ENCODE measurements around the gene DNM2.

DNM2 gene

DNA sequence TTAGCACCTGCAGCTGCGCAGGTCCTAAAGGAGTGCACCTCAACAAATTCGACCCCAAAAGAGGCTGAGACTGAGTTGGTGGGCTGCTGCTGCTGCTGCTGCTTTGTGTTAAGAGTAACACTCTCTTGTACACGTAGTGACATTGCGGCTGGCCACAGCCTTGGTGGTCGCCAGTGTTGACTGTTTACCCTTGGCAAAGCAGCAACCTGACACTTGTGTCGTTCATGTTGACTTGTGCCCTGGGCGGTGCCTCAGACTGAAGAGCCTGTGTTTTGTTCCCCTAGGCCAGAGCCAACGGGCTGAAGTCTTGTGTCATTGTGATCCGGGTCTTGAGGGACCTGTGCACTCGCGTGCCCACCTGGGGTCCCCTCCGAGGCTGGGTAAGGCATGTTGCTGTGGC is 39.1 kb upstream of the DNM2 start:
- H3K4me3 ChIP-seq (ENCODE audit: control insufficient read depth, low read depth, low read length): no peak overlapping the region
- TF ChIP-seq, protein P1, sequence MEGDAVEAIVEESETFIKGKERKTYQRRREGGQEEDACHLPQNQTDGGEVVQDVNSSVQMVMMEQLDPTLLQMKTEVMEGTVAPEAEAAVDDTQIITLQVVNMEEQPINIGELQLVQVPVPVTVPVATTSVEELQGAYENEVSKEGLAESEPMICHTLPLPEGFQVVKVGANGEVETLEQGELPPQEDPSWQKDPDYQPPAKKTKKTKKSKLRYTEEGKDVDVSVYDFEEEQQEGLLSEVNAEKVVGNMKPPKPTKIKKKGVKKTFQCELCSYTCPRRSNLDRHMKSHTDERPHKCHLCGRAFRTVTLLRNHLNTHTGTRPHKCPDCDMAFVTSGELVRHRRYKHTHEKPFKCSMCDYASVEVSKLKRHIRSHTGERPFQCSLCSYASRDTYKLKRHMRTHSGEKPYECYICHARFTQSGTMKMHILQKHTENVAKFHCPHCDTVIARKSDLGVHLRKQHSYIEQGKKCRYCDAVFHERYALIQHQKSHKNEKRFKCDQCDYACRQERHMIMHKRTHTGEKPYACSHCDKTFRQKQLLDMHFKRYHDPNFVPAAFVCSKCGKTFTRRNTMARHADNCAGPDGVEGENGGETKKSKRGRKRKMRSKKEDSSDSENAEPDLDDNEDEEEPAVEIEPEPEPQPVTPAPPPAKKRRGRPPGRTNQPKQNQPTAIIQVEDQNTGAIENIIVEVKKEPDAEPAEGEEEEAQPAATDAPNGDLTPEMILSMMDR (IDR thresholded peaks at IDR 0.05; ENCODE audit: control insufficient read depth, insufficient read depth, low read depth, low read length, missing control alignments): no peak
- DNase-seq (ENCODE audit: low read depth): no peak

DNA sequence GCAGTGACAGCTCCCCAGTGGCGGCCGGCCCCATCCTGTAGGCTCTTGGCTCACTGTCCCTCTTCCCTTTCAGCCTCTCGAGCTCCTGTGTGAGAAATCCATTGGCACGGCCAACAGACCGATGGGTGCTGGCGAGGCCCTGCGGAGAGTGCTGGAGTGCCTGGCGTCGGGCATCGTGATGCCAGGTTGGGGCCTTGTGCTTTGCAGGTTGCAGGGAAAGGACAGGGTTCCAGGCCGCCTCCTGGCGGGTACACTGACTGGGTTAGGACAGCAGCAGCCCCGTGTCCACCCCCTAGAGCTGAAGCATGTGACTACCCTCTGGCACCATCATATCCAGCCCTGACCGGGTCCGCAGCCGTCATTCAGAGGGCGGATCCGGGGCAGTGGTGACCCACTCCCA is 38.1 kb upstream of the DNM2 start:
- TF ChIP-seq, protein P1 (IDR thresholded peaks at IDR 0.05; ENCODE audit: control insufficient read depth, insufficient read depth, low read depth, low read length, missing control alignments): no peak
- no peak overlapping the region for H3K4me3 ChIP-seq (ENCODE audit: control insufficient read depth, low read depth, low read length)
- no peak for DNase-seq (ENCODE audit: low read depth)

DNA sequence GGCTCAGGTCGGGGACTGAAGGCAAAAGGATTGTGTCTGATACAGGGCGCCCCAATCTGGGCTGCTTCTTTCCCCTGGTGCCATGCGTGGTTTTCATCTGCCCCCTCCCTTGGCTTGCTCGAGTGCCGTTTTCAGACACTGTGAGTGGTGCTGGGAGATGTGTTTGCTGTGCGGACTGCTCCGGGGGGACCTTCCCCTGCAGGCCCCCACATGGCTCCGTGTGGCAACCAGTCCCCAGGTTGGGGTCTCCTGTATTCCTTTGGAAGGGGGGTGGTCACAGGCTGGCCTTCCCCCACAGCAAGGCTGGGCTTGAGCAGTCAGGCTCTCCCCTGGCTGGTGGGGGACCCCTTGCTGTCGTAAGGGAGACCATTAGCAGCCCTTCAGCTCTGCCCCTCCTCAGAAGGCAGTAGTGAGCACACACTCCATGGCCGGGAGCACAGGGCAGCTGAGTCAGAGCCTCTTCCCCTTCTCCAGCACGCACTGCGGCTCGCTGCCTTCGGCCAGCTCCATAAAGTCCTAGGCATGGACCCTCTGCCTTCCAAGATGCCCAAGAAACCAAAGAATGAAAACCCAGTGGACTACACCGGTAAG is 37.2 kb upstream of the DNM2 start:
- no peak for DNase-seq (ENCODE audit: low read depth)
- no peak overlapping the region for H3K4me3 ChIP-seq (ENCODE audit: control insufficient read depth, low read depth, low read length)
- TF ChIP-seq, protein P1 (IDR thresholded peaks at IDR 0.05; ENCODE audit: control insufficient read depth, insufficient read depth, low read depth, low read length, missing control alignments): no peak

DNA sequence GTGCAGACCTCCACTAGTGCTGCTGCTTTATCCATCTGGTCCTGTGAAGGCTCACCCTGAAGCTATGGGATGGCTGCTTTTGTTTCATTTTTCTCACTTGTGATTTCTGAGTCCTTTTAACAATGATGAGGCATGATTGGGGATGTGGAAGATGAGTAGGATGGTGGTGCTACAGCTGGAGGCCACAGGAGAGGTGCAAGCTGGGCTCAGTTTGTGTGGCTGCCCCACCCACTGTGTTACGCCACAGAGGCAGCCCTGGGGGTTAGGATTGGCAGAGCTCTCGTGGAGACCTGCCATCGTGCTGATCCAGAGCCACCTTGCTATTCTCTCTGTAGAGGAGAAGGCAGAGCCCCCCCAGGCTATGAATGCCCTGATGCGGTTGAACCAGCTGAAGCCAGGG is 36.2 kb upstream of the DNM2 start:
- no peak for DNase-seq (ENCODE audit: low read depth)
- no peak overlapping the region for H3K4me3 ChIP-seq (ENCODE audit: control insufficient read depth, low read depth, low read length)
- TF ChIP-seq, protein P1 (IDR thresholded peaks at IDR 0.05; ENCODE audit: control insufficient read depth, insufficient read depth, low read depth, low read length, missing control alignments): no peak

DNA sequence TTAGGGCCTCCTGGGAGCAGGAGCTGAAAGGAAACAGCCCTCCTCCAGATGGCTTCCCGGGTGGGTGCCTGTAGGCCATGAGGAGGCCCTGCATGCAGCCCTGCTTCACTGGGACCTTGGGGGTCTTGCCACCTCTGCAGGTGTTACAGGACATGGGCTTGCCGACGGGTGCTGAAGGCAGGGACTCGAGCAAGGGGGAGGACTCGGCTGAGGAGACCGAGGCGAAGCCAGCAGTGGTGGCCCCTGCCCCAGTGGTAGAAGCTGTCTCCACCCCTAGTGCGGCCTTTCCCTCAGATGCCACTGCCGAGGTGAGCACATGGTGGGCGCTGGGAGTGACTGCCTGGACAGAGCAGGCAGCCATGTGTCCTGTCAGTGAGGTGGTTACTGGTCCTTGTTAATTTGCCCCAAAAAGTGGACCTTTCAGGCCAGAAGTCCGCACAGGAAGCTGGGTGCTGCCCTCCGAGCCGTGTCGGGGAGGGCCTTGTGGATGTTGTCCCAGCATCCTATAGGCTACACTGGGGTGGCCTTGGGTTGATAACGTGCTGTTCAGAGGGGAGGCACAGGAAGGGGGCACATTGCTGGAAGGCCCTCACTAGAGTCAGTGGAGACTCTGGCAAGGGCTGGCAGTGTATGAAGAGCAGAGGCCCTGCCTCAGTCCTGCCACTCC is 35.3 kb upstream of the DNM2 start:
- H3K4me3 ChIP-seq (ENCODE audit: control insufficient read depth, low read depth, low read length): no peak overlapping the region
- TF ChIP-seq, protein P1 (IDR thresholded peaks at IDR 0.05; ENCODE audit: control insufficient read depth, insufficient read depth, low read depth, low read length, missing control alignments): no peak
- no peak for DNase-seq (ENCODE audit: low read depth)

DNA sequence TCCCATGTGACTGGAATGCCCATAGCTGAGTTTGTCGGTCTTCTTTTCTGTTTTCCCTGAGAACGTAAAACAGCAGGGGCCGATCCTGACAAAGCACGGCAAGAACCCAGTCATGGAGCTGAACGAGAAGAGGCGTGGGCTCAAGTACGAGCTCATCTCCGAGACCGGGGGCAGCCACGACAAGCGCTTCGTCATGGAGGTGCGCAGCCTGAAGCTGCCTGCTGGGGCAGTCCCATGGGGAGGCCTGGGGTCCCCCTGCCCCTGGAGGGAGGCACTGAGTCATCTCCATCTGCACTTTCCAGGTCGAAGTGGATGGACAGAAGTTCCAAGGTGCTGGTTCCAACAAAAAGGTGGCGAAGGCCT is 34.8 kb upstream of the DNM2 start:
- no peak overlapping the region for H3K4me3 ChIP-seq (ENCODE audit: control insufficient read depth, low read depth, low read length)
- DNase-seq (ENCODE audit: low read depth): no peak
- TF ChIP-seq, protein P1 (IDR thresholded peaks at IDR 0.05; ENCODE audit: control insufficient read depth, insufficient read depth, low read depth, low read length, missing control alignments): no peak
